ENCODE data around the gene IL37. TPM values are rescaled to one million over a fixed set of nuclear protein-coding genes. Genes with fewer than 3 reads are reported as not detected.
A peak's percentile ranks its signal among the peaks of the same experiment; 100 is the strongest.

The IL37 gene
- total and polyA plus RNA-seq, 2 of the 13 experiments (the other 11 are each of a cell fraction or from before 2014, with no cell fraction given) = not detected

- H3K27ac ChIP-seq (ENCODE audit: extremely low read length, insufficient read depth, low read length) = no peak overlapping the region
- no peak overlapping the region for H3K4me2 ChIP-seq (ENCODE audit: low read depth, low read length)
- H3K79me2 ChIP-seq (ENCODE audit: insufficient read depth, low read length) = no peaks in the 10 kb centered on the region
- no peak for TF ChIP-seq MAFK (conservative IDR thresholded peaks at IDR 0.05 in 1 of 2, IDR thresholded peaks at IDR 0.05 in 1 of 2; ENCODE audit: low read length in 2 of 2)
- in situ Hi-C loops (cut with HindIII; ENCODE audit: extremely low pct_ligation_motif_present, low pct_unique_long_range_greater_than_20kb) (no loop called here), intact Hi-C loops (cut with micrococcal nuclease; ENCODE audit: unreplicated experiment) (no loop called here)
- no peaks in the 10 kb centered on the region for H3K36me3 ChIP-seq (replicated peaks in 1 of 2; ENCODE audit: control insufficient read depth in 1 of 2, insufficient read depth in 2 of 2, low read length in 2 of 2)
- FAIRE-seq = no peak
- WGBS (ENCODE audit: low lambda C conversion rate) = 7% methylated on average over 1 of the region's 1 CpG
- peaks cover 11% of the 10 kb centered on the region for H3K4me1 ChIP-seq (ENCODE audit: insufficient read depth, low read length)
- 0 out of 2 replicates have a peak, but pooled peaks cover 7% of the 10 kb centered on the region for H3K9me3 ChIP-seq (ENCODE audit: low read length)
- no peak overlapping the region for H3K9ac ChIP-seq (ENCODE audit: insufficient read depth, low read depth, low read length)
- ChIA-PET POLR2A (no interaction called here), CTCF (ENCODE audit: low intra/inter-chr PET ratio, low total read pairs) (no interaction called here)
- H4K20me1 ChIP-seq (ENCODE audit: insufficient read depth, low read length) = no peaks in the 10 kb centered on the region
- no peak for ATAC-seq
- no peak for DNase-seq (ENCODE audit: low spot score)
- BruUV-seq (replicated peaks) = no TSS peak
- no peak overlapping the region for H2AFZ ChIP-seq (ENCODE audit: low read length)
- H3K4me3 ChIP-seq (replicated peaks in 1 of 3; ENCODE audit: insufficient read depth in 1 of 3, low read depth in 2 of 3, low read length in 3 of 3) = no peak overlapping the region
- H3K27me3 ChIP-seq (ENCODE audit: control insufficient read depth in 1 of 2, insufficient read depth in 2 of 2, low read length in 2 of 2) = peaks cover 0 to 16% of the 10 kb centered on the region in 2 experiments; a peak in 3 of 5 replicates
Observed at GRCh38 chr2:112921982-112922381, 11.0 kb downstream of the IL37 start.

GRCh38 chr2:112923237-112923966 is 12.4 kb downstream of the IL37 start:
- 75% methylated on average over 3 of the region's 3 CpGs for WGBS (ENCODE audit: low lambda C conversion rate)
- ATAC-seq (no peak), FAIRE-seq (no peak), DNase-seq (ENCODE audit: low spot score) (no peak)
- ChIA-PET POLR2A (no interaction called here), CTCF (ENCODE audit: low intra/inter-chr PET ratio, low total read pairs) (no interaction called here)
- Histone ChIP-seq H3K9me3 (ENCODE audit: low read length) (0 out of 2 replicates have a peak, but pooled peaks cover 7% of the 10 kb centered on the region), H4K20me1 (ENCODE audit: insufficient read depth, low read length) (no peaks in the 10 kb centered on the region), H3K79me2 (ENCODE audit: insufficient read depth, low read length) (no peaks in the 10 kb centered on the region), H3K9ac (ENCODE audit: insufficient read depth, low read depth, low read length) (no peak overlapping the region), H3K27ac (ENCODE audit: extremely low read length, insufficient read depth, low read length) (no peak overlapping the region), H3K4me1 (ENCODE audit: insufficient read depth, low read length) (peaks cover 11% of the 10 kb centered on the region), H3K36me3 (replicated peaks in 1 of 2; ENCODE audit: control insufficient read depth in 1 of 2, insufficient read depth in 2 of 2, low read length in 2 of 2) (no peaks in the 10 kb centered on the region), H3K4me3 (replicated peaks in 1 of 3; ENCODE audit: insufficient read depth in 1 of 3, low read depth in 2 of 3, low read length in 3 of 3) (no peak overlapping the region), H2AFZ (ENCODE audit: low read length) (no peak overlapping the region), H3K27me3 (ENCODE audit: control insufficient read depth in 1 of 2, insufficient read depth in 2 of 2, low read length in 2 of 2) (peaks cover 0 to 10% of the 10 kb centered on the region in 2 experiments; a peak in 3 of 5 replicates), H3K4me2 (ENCODE audit: low read depth, low read length) (no peak overlapping the region)
- no TSS peak for BruUV-seq (replicated peaks)
- in situ Hi-C loops (cut with HindIII; ENCODE audit: extremely low pct_ligation_motif_present, low pct_unique_long_range_greater_than_20kb) (no loop called here), intact Hi-C loops (cut with micrococcal nuclease; ENCODE audit: unreplicated experiment) (no loop called here)
- TF ChIP-seq MAFK (conservative IDR thresholded peaks at IDR 0.05 in 1 of 2, IDR thresholded peaks at IDR 0.05 in 1 of 2; ENCODE audit: low read length in 2 of 2) = 0 out of 4 replicates have a peak, but pooled peaks of 1 of the 2 experiments have one; percentile 6
- TF ChIP-seq ZBTB7A (CRISPR knock-in tag; IDR thresholded peaks at IDR 0.05) = no peak

Measured in HepG2 (cell line).